Panc1 (cell line): ENCODE measurements around the gene SLC6A19. TPM values are rescaled to one million over a fixed set of nuclear protein-coding genes. Genes with fewer than 3 reads are reported as not detected.

ENCODE experiments used
- ATAC-seq: fragments of 200-7000 bp; cut with Tn5 transposase; 2 replicates; pipeline ENCODE4 v1.9.1; 2020; ENCODE audit warnings: mild to moderate bottlenecking, moderate library complexity
- BruUV-seq: library from RNA; stranded (reverse); fragments of 400-500 nt; replicated peaks from 2 replicates; lab custom pipeline; 2021; lab: Mats Ljungman, UMichigan
- CTCF ChIA-PET: fragments of 300-600 bp; sonication (Branson Sonifier 250); formaldehyde crosslinking; loops from one replicate; lab custom pipeline; 2022; ENCODE audit warnings: antibody characterized with exemption; lab: Charles Lee
- POLR2A ChIA-PET: fragments of 300-600 bp; sonication (Branson Sonifier 250); formaldehyde crosslinking; loops from one replicate; lab custom pipeline; 2022; ENCODE audit warnings: antibody characterized with exemption; lab: Charles Lee
- DNase-seq: peaks from one replicate; pipeline ENCODE4 v3.0.0-alpha.2; 2010; ENCODE audit warnings: low read depth, low spot score
- H3K27ac ChIP-seq: 2 replicates; pipeline ENCODE4 v1.5.1; 2011; ENCODE audit warnings: mild to moderate bottlenecking, low read length, inconsistent platforms
- H3K27me3 ChIP-seq: fragments of 200-500 bp; sonication (Bioruptor generic); 2 replicates; pipeline ENCODE4 v1.6.0; 2014; ENCODE audit warnings: low read length, inconsistent platforms; ENCODE audit not compliant: control insufficient read depth, insufficient read depth
- H3K36me3 ChIP-seq: fragments of 200-500 bp; sonication (Bioruptor generic); 2 replicates; pipeline ENCODE4 v1.5.1; 2014; ENCODE audit warnings: inconsistent platforms, mild to moderate bottlenecking, low read length, moderate library complexity; ENCODE audit not compliant: control insufficient read depth, insufficient read depth
- H3K4me1 ChIP-seq: 2 replicates; pipeline ENCODE4 v1.5.1; 2011; ENCODE audit warnings: inconsistent platforms, mild to moderate bottlenecking, low read length, moderate library complexity; ENCODE audit not compliant: control insufficient read depth, insufficient read depth
- H3K4me3 ChIP-seq, 2 experiments: 2 replicates each; pipeline ENCODE4 v1.5.1; 2011 to 2012; ENCODE audit warnings: low read depth in 2 of 2, low read length in 2 of 2, mild to moderate bottlenecking in 2 of 2, inconsistent platforms in 1 of 2, moderate library complexity in 1 of 2
- H3K9me3 ChIP-seq: fragments of 200-500 bp; sonication (Bioruptor generic); 2 replicates; pipeline ENCODE4 v1.5.1; 2014; ENCODE audit warnings: low read depth, mild to moderate bottlenecking, inconsistent platforms, low read length, moderate library complexity; ENCODE audit not compliant: control insufficient read depth, insufficient read depth
- POLR2AphosphoS5 ChIP-seq: IDR thresholded peaks from 2 replicates; pipeline ENCODE4 v1.6.1; 2012; ENCODE audit warnings: mild to moderate bottlenecking, low read depth, low read length, moderate library complexity
- SIN3A ChIP-seq: IDR thresholded peaks from 2 replicates; pipeline ENCODE4 v1.6.1; 2012; ENCODE audit warnings: low read depth, mild to moderate bottlenecking, low read length, moderate library complexity, borderline replicate concordance; ENCODE audit not compliant: insufficient read depth
- TCF7L2 ChIP-seq: IDR thresholded peaks from 2 replicates; pipeline ENCODE4 v1.6.1; 2011; ENCODE audit warnings: mild to moderate bottlenecking, low read depth, low read length, inconsistent platforms
- in situ Hi-C: cut with HindIII; loops from 2 replicates; pipeline ENCODE4 v1.10.0; 2016; ENCODE audit warnings: low sequenced_read_pairs, low pct_unique_long_range_greater_than_20kb
- intact Hi-C: fragments of 100-400 bp; cut with micrococcal nuclease; formaldehyde crosslinking; loops from one replicate; pipeline ENCODE4 v1.10.0; 2022; ENCODE audit not compliant: unreplicated experiment
- total RNA-seq: library from RNA; stranded (reverse); gene quantifications from one replicate; pipeline ENCODE4 v1.2.1, GENCODE V29; 2021; ENCODE audit not compliant: unreplicated experiment
- TF ChIP-seq, protein P1 (sequence below), 2 experiments: IDR thresholded peaks; 2 replicates each; pipeline ENCODE4 v1.6.1; 2011 to 2012; ENCODE audit warnings: low read depth in 2 of 2, control low read depth in 1 of 2, low read length in 1 of 2, mild to moderate bottlenecking in 1 of 2, moderate library complexity in 1 of 2; ENCODE audit not compliant: insufficient read depth in 1 of 2
- TF ChIP-seq, protein P2 (sequence below): fragments of 450-650 bp; IDR thresholded peaks from 2 replicates; pipeline ENCODE4 v1.5.1; 2017; ENCODE audit warnings: mild to moderate bottlenecking

The SLC6A19 gene
- total RNA-seq, 1 experiment from 2014 or later: 0.23 TPM

DNA sequence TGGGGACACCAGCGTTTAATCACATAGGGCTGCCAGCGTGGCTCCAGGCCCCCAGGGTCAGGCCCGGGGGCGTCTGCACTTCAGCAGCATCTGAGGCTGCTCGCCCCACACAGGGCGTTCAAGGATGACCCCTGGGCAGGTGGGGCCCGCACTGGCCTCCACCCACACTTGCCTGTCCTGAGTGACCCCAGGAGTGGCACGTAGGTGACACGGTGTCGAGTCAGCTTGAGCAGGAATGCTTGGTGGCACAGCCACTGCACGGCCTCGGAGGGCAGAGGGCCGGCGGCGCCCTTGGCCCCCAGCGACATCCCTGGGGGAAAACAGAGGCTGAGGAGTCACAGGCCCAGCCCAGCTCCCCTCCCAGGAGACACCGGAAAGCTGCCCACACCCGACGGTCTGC is 52.8 kb downstream of the SLC6A19 start:
- Histone ChIP-seq H3K9me3 (no peaks in the 10 kb centered on the region), H3K4me3 (no peak overlapping the region), H3K27ac (no peak overlapping the region), H3K4me1 (no peaks in the 10 kb centered on the region), H3K27me3 (no peaks in the 10 kb centered on the region), H3K36me3 (no peaks in the 10 kb centered on the region)
- no peak for TF ChIP-seq POLR2AphosphoS5
- no peak for TF ChIP-seq SIN3A
- TF ChIP-seq, protein P1, sequence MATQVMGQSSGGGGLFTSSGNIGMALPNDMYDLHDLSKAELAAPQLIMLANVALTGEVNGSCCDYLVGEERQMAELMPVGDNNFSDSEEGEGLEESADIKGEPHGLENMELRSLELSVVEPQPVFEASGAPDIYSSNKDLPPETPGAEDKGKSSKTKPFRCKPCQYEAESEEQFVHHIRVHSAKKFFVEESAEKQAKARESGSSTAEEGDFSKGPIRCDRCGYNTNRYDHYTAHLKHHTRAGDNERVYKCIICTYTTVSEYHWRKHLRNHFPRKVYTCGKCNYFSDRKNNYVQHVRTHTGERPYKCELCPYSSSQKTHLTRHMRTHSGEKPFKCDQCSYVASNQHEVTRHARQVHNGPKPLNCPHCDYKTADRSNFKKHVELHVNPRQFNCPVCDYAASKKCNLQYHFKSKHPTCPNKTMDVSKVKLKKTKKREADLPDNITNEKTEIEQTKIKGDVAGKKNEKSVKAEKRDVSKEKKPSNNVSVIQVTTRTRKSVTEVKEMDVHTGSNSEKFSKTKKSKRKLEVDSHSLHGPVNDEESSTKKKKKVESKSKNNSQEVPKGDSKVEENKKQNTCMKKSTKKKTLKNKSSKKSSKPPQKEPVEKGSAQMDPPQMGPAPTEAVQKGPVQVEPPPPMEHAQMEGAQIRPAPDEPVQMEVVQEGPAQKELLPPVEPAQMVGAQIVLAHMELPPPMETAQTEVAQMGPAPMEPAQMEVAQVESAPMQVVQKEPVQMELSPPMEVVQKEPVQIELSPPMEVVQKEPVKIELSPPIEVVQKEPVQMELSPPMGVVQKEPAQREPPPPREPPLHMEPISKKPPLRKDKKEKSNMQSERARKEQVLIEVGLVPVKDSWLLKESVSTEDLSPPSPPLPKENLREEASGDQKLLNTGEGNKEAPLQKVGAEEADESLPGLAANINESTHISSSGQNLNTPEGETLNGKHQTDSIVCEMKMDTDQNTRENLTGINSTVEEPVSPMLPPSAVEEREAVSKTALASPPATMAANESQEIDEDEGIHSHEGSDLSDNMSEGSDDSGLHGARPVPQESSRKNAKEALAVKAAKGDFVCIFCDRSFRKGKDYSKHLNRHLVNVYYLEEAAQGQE (IDR thresholded peaks at IDR 0.05; ENCODE audit: insufficient read depth in 1 of 2, low read depth in 2 of 2, low read length in 1 of 2): no peak
- TF ChIP-seq, protein P2, sequence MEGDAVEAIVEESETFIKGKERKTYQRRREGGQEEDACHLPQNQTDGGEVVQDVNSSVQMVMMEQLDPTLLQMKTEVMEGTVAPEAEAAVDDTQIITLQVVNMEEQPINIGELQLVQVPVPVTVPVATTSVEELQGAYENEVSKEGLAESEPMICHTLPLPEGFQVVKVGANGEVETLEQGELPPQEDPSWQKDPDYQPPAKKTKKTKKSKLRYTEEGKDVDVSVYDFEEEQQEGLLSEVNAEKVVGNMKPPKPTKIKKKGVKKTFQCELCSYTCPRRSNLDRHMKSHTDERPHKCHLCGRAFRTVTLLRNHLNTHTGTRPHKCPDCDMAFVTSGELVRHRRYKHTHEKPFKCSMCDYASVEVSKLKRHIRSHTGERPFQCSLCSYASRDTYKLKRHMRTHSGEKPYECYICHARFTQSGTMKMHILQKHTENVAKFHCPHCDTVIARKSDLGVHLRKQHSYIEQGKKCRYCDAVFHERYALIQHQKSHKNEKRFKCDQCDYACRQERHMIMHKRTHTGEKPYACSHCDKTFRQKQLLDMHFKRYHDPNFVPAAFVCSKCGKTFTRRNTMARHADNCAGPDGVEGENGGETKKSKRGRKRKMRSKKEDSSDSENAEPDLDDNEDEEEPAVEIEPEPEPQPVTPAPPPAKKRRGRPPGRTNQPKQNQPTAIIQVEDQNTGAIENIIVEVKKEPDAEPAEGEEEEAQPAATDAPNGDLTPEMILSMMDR: no peak
- TF ChIP-seq TCF7L2: no peak
- in situ Hi-C loops: no loop called here
- POLR2A ChIA-PET: no interaction called here
- CTCF ChIA-PET: interaction anchor here (0.5 kb wide), 1 partner anchor 18 kb away, joined by 4 read pairs; no protein-coding TSS in a partner anchor
- intact Hi-C loops: no loop called here
- DNase-seq (no peak), ATAC-seq (no peak)
- no TSS peak for BruUV-seq

DNA sequence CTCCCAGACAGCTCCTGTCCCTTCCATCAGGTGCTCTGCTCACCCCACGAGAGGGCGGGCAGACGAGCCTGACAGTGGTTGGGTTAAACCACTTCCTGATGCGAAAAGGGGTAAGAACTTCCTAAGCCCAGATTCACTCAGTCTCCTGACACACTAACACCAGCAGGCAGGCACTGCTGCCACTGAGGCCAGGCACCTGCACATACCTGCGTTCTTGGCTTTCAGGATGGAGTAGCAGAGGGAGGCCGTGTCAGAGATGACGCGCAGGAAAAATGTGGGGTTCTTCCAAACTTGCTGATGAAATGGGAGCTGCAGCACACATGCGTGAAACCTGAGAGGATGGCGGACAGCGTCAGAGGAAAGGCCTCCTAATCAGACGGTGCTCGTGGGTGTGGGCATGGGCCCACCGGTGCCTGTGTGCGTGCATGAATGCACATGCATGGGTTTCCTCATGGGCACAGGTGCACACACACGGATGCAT is 53.7 kb downstream of the SLC6A19 start:
- H3K27me3 ChIP-seq: no peaks in the 10 kb centered on the region
- no TSS peak for BruUV-seq
- no peaks in the 10 kb centered on the region for H3K4me1 ChIP-seq
- ATAC-seq (no peak), DNase-seq (no peak)
- no peak overlapping the region for H3K27ac ChIP-seq
- no peaks in the 10 kb centered on the region for H3K36me3 ChIP-seq
- in situ Hi-C loops (no loop called here), intact Hi-C loops (no loop called here)
- TF ChIP-seq POLR2AphosphoS5 (no peak), SIN3A (no peak), TCF7L2 (no peak)
- TF ChIP-seq, protein P2: no peak
- TF ChIP-seq, protein P1 (IDR thresholded peaks at IDR 0.05; ENCODE audit: insufficient read depth in 1 of 2, low read depth in 2 of 2, low read length in 1 of 2): no peak
- CTCF ChIA-PET: no interaction called here
- POLR2A ChIA-PET: no interaction called here
- no peaks in the 10 kb centered on the region for H3K9me3 ChIP-seq
- no peak overlapping the region for H3K4me3 ChIP-seq
